Measurements from ENCODE around the gene PLEKHM3. TPM values are rescaled to one million over a fixed set of nuclear protein-coding genes. Genes with fewer than 3 reads are reported as not detected.

The PLEKHM3 gene
- total RNA-seq, 1 experiment from 2014 or later, result 9.3 TPM

DNA sequence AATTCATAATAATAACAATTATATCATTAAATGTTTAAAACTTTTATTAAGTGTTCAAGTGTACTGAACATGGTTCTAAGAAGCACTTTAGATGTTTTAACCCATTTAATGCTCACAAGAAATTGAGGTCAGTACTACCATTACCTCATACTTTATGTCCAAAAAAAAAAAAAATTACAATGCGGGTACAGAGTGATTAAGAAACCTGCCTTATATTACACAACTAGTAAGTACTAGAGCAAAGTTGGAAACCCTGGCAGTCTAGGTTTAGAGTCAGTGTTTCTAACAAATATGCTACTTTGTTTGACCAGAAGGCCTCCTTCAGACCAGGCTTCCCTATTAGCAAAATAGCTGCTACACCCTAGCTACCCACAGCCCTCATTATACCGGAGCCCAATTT lies 28.5 kb downstream of the PLEKHM3 start:
- intact Hi-C loops (cut with micrococcal nuclease; ENCODE audit: unreplicated experiment), result no loop called here
- Mint-ChIP-seq H3K4me1 (ENCODE audit: low read depth, unreplicated experiment) (no peaks in the 10 kb centered on the region), H3K27me3 (ENCODE audit: insufficient read depth, unreplicated experiment) (no peaks in the 10 kb centered on the region), H3K27ac (ENCODE audit: unreplicated experiment) (no peak overlapping the region), H3K9me3 (ENCODE audit: unreplicated experiment) (no peaks in the 10 kb centered on the region), H3K36me3 (ENCODE audit: insufficient read depth, unreplicated experiment) (no peaks in the 10 kb centered on the region), H3K4me3 (ENCODE audit: unreplicated experiment) (no peak overlapping the region)
- no peak for DNase-seq
- ChIA-PET CTCF (interaction anchor here (1.0 kb wide), 1 partner anchor 44 kb away, joined by 4 read pairs; no protein-coding TSS in a partner anchor), POLR2A (no interaction called here)
- TF ChIP-seq, protein P1, sequence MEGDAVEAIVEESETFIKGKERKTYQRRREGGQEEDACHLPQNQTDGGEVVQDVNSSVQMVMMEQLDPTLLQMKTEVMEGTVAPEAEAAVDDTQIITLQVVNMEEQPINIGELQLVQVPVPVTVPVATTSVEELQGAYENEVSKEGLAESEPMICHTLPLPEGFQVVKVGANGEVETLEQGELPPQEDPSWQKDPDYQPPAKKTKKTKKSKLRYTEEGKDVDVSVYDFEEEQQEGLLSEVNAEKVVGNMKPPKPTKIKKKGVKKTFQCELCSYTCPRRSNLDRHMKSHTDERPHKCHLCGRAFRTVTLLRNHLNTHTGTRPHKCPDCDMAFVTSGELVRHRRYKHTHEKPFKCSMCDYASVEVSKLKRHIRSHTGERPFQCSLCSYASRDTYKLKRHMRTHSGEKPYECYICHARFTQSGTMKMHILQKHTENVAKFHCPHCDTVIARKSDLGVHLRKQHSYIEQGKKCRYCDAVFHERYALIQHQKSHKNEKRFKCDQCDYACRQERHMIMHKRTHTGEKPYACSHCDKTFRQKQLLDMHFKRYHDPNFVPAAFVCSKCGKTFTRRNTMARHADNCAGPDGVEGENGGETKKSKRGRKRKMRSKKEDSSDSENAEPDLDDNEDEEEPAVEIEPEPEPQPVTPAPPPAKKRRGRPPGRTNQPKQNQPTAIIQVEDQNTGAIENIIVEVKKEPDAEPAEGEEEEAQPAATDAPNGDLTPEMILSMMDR (IDR thresholded peaks at IDR 0.05; ENCODE audit: insufficient read depth in 1 of 2, low read depth in 1 of 2, low read length in 1 of 2, severe bottlenecking in 1 of 2, unreplicated experiment in 1 of 2), result no peak
- no TSS peak for BruUV-seq (replicated peaks)
- Histone ChIP-seq H3K4me1 (no peaks in the 10 kb centered on the region), H3K27me3 (replicated peaks; ENCODE audit: control insufficient read depth, insufficient read depth, low read length) (no peaks in the 10 kb centered on the region), H3K4me3 (ENCODE audit: low read depth, low read length) (no peak overlapping the region), H3K36me3 (ENCODE audit: control insufficient read depth, insufficient read depth, low read length) (no peaks in the 10 kb centered on the region; the same call in 1 of the 2 replicates), H3K9me3 (no peaks in the 10 kb centered on the region)

DNA sequence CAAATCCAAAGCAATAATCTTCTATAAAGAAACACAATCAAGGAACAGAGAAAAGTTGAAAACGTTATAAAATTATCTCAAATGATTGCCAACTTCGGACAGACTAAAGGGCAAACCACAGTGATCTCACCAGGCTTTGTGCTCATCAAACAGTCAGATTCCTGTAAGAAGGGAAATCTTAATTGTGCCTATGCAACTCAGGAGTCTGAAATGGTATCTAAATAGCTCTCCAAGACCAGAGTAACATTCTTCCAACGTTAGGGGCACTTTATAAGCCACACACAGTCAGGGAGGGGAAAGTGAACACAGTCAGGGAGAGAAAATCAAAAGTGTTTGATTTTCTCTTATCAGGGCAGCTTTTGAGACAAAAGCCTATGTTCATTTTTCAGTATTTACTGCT lies 29.4 kb downstream of the PLEKHM3 start:
- Histone ChIP-seq H3K36me3 (ENCODE audit: control insufficient read depth, insufficient read depth, low read length) (no peaks in the 10 kb centered on the region; the same call in 1 of the 2 replicates), H3K4me1 (0 out of 2 replicates have a peak, but pooled peaks cover 3% of the 10 kb centered on the region), H3K4me3 (ENCODE audit: low read depth, low read length) (no peak overlapping the region), H3K27me3 (replicated peaks; ENCODE audit: control insufficient read depth, insufficient read depth, low read length) (no peaks in the 10 kb centered on the region), H3K9me3 (no peaks in the 10 kb centered on the region)
- Mint-ChIP-seq H3K36me3 (ENCODE audit: insufficient read depth, unreplicated experiment) (no peaks in the 10 kb centered on the region), H3K27me3 (ENCODE audit: insufficient read depth, unreplicated experiment) (no peaks in the 10 kb centered on the region), H3K4me1 (ENCODE audit: low read depth, unreplicated experiment) (no peaks in the 10 kb centered on the region), H3K27ac (ENCODE audit: unreplicated experiment) (no peak overlapping the region), H3K4me3 (ENCODE audit: unreplicated experiment) (no peak overlapping the region), H3K9me3 (ENCODE audit: unreplicated experiment) (no peaks in the 10 kb centered on the region)
- intact Hi-C loops (cut with micrococcal nuclease; ENCODE audit: unreplicated experiment), result no loop called here
- TF ChIP-seq, protein P1 (IDR thresholded peaks at IDR 0.05; ENCODE audit: insufficient read depth in 1 of 2, low read depth in 1 of 2, low read length in 1 of 2, severe bottlenecking in 1 of 2, unreplicated experiment in 1 of 2), result no peak
- POLR2A ChIA-PET, result no interaction called here
- CTCF ChIA-PET, result interaction anchor here (1.0 kb wide), 1 partner anchor 45 kb away, joined by 4 read pairs; no protein-coding TSS in a partner anchor
- BruUV-seq (replicated peaks), result no TSS peak
- DNase-seq, result no peak

DNA sequence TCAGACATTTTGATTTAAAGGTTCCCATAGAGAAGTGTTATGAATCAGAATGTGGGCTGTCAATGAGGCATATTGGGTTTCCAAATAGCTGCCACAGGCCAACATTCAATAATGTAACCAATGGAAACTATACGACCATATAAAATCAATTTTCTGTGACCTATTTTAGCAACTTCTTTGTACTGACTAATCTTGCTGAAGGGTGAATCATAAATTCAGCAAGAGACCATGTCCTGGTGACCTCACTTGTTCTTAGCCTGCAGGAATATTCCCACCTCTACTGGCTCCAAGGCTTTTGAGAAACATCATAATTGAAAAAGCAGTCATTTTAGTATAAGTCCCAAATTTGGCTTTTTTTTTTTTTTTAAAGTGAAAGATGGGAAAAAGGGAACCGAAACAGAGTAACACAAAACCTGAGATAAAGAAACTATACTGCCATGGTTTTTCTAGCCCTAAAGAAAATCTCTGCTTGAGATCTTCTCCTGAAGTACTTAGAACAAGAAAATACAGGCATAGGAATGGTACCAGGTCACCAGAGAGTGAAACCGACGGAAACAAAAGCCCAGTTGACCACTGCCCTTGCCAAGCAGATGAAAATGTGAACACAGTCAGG lies 32.1 kb downstream of the PLEKHM3 start:
- ChIA-PET CTCF (no interaction called here), POLR2A (no interaction called here)
- BruUV-seq (replicated peaks), result no TSS peak
- Mint-ChIP-seq H3K9me3 (ENCODE audit: unreplicated experiment) (no peaks in the 10 kb centered on the region), H3K36me3 (ENCODE audit: insufficient read depth, unreplicated experiment) (no peaks in the 10 kb centered on the region), H3K4me3 (ENCODE audit: unreplicated experiment) (no peak overlapping the region), H3K4me1 (ENCODE audit: low read depth, unreplicated experiment) (no peaks in the 10 kb centered on the region), H3K27me3 (ENCODE audit: insufficient read depth, unreplicated experiment) (no peaks in the 10 kb centered on the region), H3K27ac (ENCODE audit: unreplicated experiment) (no peak overlapping the region)
- no peaks in the 10 kb centered on the region for H3K27me3 ChIP-seq (replicated peaks; ENCODE audit: control insufficient read depth, insufficient read depth, low read length)
- H3K36me3 ChIP-seq (ENCODE audit: control insufficient read depth, insufficient read depth, low read length), result no peaks in the 10 kb centered on the region
- no peak for DNase-seq
- intact Hi-C loops (cut with micrococcal nuclease; ENCODE audit: unreplicated experiment), result no loop called here
- TF ChIP-seq, protein P1 (IDR thresholded peaks at IDR 0.05; ENCODE audit: insufficient read depth in 1 of 2, low read depth in 1 of 2, low read length in 1 of 2, severe bottlenecking in 1 of 2, unreplicated experiment in 1 of 2), result no peak
- H3K4me1 ChIP-seq, result 0 out of 2 replicates have a peak, but pooled peaks cover 11% of the 10 kb centered on the region
- H3K4me3 ChIP-seq (ENCODE audit: low read depth, low read length), result no peak overlapping the region
- H3K9me3 ChIP-seq, result no peaks in the 10 kb centered on the region
